ENCODE measurements around the gene PXMP4. TPM values are rescaled to one million over a fixed set of nuclear protein-coding genes. Genes with fewer than 3 reads are reported as not detected.

The PXMP4 gene
- total and polyA plus RNA-seq, 9 of the 15 experiments (the other 6 are each of a cell fraction or from before 2014, with no cell fraction given): 4.8 to 29.1 (median 6.8) TPM

DNA sequence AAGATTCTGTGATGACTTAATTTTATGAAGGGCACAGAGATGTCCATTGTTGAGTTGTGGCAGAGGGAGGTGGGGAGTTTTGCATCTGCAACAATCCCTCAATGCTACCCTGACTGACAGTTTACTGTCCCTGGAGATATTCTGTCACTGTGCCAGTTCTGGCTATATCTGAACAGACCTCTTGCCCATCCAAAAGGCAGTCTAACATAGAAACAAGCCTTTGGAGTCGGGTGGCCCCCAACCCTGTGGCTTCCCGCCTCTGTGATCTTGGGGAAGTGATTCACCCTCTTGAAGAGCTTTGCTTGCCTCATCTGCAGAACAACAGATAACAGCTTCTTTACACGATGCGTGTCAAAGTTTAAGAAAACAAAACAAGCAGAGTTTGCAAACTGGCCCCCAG, 30.1 kb downstream of the PXMP4 start (continued):
- TF ChIP-seq, protein P1, sequence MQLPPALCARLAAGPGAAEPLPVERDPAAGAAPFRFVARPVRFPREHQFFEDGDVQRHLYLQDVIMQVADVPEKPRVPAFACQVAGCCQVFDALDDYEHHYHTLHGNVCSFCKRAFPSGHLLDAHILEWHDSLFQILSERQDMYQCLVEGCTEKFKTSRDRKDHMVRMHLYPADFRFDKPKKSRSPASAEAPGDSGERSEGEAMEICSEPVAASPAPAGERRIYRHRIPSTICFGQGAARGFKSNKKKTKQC (CRISPR knock-in tag; IDR thresholded peaks at IDR 0.05): no peak
- TF ChIP-seq ZNF717 (CRISPR knock-in tag; IDR thresholded peaks at IDR 0.05) (no peak), ZBTB26 (CRISPR knock-in tag; IDR thresholded peaks at IDR 0.05) (no peak), DMBX1 (CRISPR knock-in tag; IDR thresholded peaks at IDR 0.05; ENCODE audit: borderline replicate concordance) (peak; percentile 66; the same call in 1 of the 2 replicates), GATA2 (CRISPR knock-in tag; IDR thresholded peaks at IDR 0.05) (peak; percentile 72), CEBPB (tag; IDR thresholded peaks at IDR 0.05) (peak; percentile 70), STAG1 (CRISPR knock-in tag; IDR thresholded peaks at IDR 0.05; ENCODE audit: borderline replicate concordance) (no peak)
- TF ChIP-seq, protein P2, sequence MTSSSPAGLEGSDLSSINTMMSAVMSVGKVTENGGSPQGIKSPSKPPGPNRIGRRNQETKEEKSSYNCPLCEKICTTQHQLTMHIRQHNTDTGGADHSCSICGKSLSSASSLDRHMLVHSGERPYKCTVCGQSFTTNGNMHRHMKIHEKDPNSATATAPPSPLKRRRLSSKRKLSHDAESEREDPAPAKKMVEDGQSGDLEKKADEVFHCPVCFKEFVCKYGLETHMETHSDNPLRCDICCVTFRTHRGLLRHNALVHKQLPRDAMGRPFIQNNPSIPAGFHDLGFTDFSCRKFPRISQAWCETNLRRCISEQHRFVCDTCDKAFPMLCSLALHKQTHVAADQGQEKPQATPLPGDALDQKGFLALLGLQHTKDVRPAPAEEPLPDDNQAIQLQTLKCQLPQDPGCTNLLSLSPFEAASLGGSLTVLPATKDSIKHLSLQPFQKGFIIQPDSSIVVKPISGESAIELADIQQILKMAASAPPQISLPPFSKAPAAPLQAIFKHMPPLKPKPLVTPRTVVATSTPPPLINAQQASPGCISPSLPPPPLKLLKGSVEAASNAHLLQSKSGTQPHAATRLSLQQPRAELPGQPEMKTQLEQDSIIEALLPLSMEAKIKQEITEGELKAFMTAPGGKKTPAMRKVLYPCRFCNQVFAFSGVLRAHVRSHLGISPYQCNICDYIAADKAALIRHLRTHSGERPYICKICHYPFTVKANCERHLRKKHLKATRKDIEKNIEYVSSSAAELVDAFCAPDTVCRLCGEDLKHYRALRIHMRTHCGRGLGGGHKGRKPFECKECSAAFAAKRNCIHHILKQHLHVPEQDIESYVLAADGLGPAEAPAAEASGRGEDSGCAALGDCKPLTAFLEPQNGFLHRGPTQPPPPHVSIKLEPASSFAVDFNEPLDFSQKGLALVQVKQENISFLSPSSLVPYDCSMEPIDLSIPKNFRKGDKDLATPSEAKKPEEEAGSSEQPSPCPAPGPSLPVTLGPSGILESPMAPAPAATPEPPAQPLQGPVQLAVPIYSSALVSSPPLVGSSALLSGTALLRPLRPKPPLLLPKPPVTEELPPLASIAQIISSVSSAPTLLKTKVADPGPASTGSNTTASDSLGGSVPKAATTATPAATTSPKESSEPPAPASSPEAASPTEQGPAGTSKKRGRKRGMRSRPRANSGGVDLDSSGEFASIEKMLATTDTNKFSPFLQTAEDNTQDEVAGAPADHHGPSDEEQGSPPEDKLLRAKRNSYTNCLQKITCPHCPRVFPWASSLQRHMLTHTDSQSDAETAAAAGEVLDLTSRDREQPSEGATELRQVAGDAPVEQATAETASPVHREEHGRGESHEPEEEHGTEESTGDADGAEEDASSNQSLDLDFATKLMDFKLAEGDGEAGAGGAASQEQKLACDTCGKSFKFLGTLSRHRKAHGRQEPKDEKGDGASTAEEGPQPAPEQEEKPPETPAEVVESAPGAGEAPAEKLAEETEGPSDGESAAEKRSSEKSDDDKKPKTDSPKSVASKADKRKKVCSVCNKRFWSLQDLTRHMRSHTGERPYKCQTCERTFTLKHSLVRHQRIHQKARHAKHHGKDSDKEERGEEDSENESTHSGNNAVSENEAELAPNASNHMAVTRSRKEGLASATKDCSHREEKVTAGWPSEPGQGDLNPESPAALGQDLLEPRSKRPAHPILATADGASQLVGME (CRISPR knock-in tag; IDR thresholded peaks at IDR 0.05): no peak
- TF ChIP-seq, protein P3, sequence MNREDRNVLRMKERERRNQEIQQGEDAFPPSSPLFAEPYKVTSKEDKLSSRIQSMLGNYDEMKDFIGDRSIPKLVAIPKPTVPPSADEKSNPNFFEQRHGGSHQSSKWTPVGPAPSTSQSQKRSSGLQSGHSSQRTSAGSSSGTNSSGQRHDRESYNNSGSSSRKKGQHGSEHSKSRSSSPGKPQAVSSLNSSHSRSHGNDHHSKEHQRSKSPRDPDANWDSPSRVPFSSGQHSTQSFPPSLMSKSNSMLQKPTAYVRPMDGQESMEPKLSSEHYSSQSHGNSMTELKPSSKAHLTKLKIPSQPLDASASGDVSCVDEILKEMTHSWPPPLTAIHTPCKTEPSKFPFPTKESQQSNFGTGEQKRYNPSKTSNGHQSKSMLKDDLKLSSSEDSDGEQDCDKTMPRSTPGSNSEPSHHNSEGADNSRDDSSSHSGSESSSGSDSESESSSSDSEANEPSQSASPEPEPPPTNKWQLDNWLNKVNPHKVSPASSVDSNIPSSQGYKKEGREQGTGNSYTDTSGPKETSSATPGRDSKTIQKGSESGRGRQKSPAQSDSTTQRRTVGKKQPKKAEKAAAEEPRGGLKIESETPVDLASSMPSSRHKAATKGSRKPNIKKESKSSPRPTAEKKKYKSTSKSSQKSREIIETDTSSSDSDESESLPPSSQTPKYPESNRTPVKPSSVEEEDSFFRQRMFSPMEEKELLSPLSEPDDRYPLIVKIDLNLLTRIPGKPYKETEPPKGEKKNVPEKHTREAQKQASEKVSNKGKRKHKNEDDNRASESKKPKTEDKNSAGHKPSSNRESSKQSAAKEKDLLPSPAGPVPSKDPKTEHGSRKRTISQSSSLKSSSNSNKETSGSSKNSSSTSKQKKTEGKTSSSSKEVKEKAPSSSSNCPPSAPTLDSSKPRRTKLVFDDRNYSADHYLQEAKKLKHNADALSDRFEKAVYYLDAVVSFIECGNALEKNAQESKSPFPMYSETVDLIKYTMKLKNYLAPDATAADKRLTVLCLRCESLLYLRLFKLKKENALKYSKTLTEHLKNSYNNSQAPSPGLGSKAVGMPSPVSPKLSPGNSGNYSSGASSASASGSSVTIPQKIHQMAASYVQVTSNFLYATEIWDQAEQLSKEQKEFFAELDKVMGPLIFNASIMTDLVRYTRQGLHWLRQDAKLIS (CRISPR knock-in tag; IDR thresholded peaks at IDR 0.05): no peak
- TF ChIP-seq, protein P4, sequence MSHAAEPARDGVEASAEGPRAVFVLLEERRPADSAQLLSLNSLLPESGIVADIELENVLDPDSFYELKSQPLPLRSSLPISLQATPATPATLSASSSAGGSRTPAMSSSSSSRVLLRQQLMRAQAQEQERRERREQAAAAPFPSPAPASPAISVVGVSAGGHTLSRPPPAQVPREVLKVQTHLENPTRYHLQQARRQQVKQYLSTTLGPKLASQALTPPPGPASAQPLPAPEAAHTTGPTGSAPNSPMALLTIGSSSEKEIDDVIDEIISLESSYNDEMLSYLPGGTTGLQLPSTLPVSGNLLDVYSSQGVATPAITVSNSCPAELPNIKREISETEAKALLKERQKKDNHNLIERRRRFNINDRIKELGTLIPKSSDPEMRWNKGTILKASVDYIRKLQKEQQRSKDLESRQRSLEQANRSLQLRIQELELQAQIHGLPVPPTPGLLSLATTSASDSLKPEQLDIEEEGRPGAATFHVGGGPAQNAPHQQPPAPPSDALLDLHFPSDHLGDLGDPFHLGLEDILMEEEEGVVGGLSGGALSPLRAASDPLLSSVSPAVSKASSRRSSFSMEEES (CRISPR knock-in tag; IDR thresholded peaks at IDR 0.05): no peak
- TF ChIP-seq, protein P5, sequence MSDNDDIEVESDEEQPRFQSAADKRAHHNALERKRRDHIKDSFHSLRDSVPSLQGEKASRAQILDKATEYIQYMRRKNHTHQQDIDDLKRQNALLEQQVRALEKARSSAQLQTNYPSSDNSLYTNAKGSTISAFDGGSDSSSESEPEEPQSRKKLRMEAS (CRISPR knock-in tag; IDR thresholded peaks at IDR 0.05): peak; percentile 55; the same call in 1 of the 2 replicates
- TF ChIP-seq, protein P6, sequence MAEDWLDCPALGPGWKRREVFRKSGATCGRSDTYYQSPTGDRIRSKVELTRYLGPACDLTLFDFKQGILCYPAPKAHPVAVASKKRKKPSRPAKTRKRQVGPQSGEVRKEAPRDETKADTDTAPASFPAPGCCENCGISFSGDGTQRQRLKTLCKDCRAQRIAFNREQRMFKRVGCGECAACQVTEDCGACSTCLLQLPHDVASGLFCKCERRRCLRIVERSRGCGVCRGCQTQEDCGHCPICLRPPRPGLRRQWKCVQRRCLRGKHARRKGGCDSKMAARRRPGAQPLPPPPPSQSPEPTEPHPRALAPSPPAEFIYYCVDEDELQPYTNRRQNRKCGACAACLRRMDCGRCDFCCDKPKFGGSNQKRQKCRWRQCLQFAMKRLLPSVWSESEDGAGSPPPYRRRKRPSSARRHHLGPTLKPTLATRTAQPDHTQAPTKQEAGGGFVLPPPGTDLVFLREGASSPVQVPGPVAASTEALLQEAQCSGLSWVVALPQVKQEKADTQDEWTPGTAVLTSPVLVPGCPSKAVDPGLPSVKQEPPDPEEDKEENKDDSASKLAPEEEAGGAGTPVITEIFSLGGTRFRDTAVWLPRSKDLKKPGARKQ (CRISPR knock-in tag; IDR thresholded peaks at IDR 0.05): no peak
